MM.1S (cell line): Measurements from ENCODE around the gene SYT5.

Experiments used
- DNase-seq: peaks from one replicate; pipeline ENCODE4 v3.0.0-alpha.2; 2015
- H2AFZ ChIP-seq: fragments of 300-600 bp; sonication (generic); 2 replicates; pipeline ENCODE4 v1.6.0; 2016; ENCODE audit warnings: antibody characterized with exemption, low read length
- H3F3A ChIP-seq: fragments of 300-600 bp; sonication (generic); 2 replicates; pipeline ENCODE4 v1.6.1; 2016; ENCODE audit warnings: mild to moderate bottlenecking, antibody characterized with exemption, low read length, moderate library complexity, mixed read lengths; ENCODE audit not compliant: insufficient read depth
- H3K27ac ChIP-seq: fragments of 300-600 bp; sonication (generic); 2 replicates; pipeline ENCODE4 v1.5.1; 2016; ENCODE audit warnings: mild to moderate bottlenecking, low read length
- H3K27me3 ChIP-seq: fragments of 300-600 bp; sonication (generic); replicated peaks from 2 replicates; pipeline ENCODE4 v1.6.0; 2016; ENCODE audit warnings: low read length; ENCODE audit not compliant: insufficient read depth
- H3K36me3 ChIP-seq: fragments of 300-600 bp; sonication (generic); replicated peaks from 2 replicates; pipeline ENCODE4 v1.6.1; 2016; ENCODE audit warnings: mild to moderate bottlenecking, low read length, mixed read lengths; ENCODE audit not compliant: insufficient read depth
- H3K4me1 ChIP-seq: fragments of 300-600 bp; sonication (generic); 2 replicates; pipeline ENCODE4 v1.6.1; 2016; ENCODE audit warnings: low read length, mixed read lengths
- H3K4me2 ChIP-seq: fragments of 300-600 bp; sonication (generic); 2 replicates; pipeline ENCODE4 v1.6.0; 2016; ENCODE audit warnings: low read depth, low read length
- H3K4me3 ChIP-seq: fragments of 300-600 bp; sonication (generic); 2 replicates; pipeline ENCODE4 v1.5.1; 2016; ENCODE audit warnings: low read length, mixed read lengths
- H3K79me2 ChIP-seq: fragments of 300-600 bp; sonication (generic); 2 replicates; pipeline ENCODE4 v1.6.1; 2016; ENCODE audit warnings: mixed run types, low read length, mixed read lengths
- H3K9ac ChIP-seq: fragments of 300-600 bp; sonication (generic); 2 replicates; pipeline ENCODE4 v1.6.1; 2016; ENCODE audit warnings: low read length, mixed read lengths
- H3K9me2 ChIP-seq: fragments of 300-600 bp; sonication (generic); replicated peaks from 2 replicates; pipeline ENCODE4 v1.6.1; 2016; ENCODE audit warnings: mild to moderate bottlenecking, low read length, mixed read lengths; ENCODE audit not compliant: insufficient read depth
- H3K9me3 ChIP-seq: fragments of 300-600 bp; sonication (generic); replicated peaks from 2 replicates; pipeline ENCODE4 v1.6.1; 2016; ENCODE audit warnings: mild to moderate bottlenecking, low read length, mixed read lengths; ENCODE audit not compliant: insufficient read depth
- H4K20me1 ChIP-seq: fragments of 300-600 bp; sonication (generic); 2 replicates; pipeline ENCODE4 v1.6.1; 2016; ENCODE audit warnings: mild to moderate bottlenecking, low read length, moderate library complexity, mixed read lengths; ENCODE audit not compliant: insufficient read depth
- EZH2 ChIP-seq: fragments of 300-600 bp; sonication (generic); optimal IDR thresholded peaks from 2 replicates; pipeline ENCODE3; 2017; ENCODE audit warnings: low read depth, mild to moderate bottlenecking, antibody characterized with exemption, low read length, mixed read lengths
- EZH2phosphoT487 ChIP-seq: fragments of 300-600 bp; sonication (generic); IDR thresholded peaks from 2 replicates; pipeline ENCODE4 v1.6.1; 2018; ENCODE audit warnings: antibody characterized with exemption, low read length
- TF ChIP-seq, protein P1 (sequence below): fragments of 300-600 bp; sonication (generic); IDR thresholded peaks from 2 replicates; pipeline ENCODE4 v1.5.1; 2016; ENCODE audit warnings: antibody characterized with exemption, low read length, mixed read lengths

SYT5 gene

DNA sequence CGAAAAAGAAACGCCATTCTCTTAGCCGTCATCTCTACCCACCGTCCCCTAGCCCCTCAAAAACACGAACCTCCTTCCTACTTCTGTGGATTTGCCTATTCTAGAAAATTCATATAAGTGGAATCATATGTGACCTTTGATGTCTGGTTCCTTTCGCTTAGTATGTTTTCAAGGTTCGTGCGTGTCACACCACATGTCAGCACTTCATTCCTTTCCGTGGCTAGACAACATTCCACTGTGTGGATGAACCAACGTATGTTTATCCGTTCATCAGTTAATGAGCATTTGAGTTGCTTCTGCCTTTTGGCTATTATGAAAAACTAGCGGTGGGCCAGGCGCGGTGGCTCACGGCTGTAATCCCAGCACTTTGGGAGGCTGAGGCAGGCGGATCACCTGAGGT, 48.7 kb downstream of the SYT5 start:
- Histone ChIP-seq H3K27me3 (peaks cover 84% of the 10 kb centered on the region), H3K4me2 (no peak overlapping the region), H3K27ac (no peak overlapping the region), H2AFZ (no peak overlapping the region), H3K9ac (no peak overlapping the region), H4K20me1 (no peaks in the 10 kb centered on the region), H3K4me3 (no peak overlapping the region), H3K9me2 (no peaks in the 10 kb centered on the region), H3K79me2 (no peaks in the 10 kb centered on the region), H3K4me1 (0 out of 2 replicates have a peak, but pooled peaks cover 3% of the 10 kb centered on the region), H3K36me3 (no peaks in the 10 kb centered on the region), H3F3A (peaks cover 5% of the 10 kb centered on the region; the same call in 1 of the 2 replicates), H3K9me3 (no peaks in the 10 kb centered on the region)
- TF ChIP-seq EZH2 (no peak), EZH2phosphoT487 (no peak)
- TF ChIP-seq, protein P1, sequence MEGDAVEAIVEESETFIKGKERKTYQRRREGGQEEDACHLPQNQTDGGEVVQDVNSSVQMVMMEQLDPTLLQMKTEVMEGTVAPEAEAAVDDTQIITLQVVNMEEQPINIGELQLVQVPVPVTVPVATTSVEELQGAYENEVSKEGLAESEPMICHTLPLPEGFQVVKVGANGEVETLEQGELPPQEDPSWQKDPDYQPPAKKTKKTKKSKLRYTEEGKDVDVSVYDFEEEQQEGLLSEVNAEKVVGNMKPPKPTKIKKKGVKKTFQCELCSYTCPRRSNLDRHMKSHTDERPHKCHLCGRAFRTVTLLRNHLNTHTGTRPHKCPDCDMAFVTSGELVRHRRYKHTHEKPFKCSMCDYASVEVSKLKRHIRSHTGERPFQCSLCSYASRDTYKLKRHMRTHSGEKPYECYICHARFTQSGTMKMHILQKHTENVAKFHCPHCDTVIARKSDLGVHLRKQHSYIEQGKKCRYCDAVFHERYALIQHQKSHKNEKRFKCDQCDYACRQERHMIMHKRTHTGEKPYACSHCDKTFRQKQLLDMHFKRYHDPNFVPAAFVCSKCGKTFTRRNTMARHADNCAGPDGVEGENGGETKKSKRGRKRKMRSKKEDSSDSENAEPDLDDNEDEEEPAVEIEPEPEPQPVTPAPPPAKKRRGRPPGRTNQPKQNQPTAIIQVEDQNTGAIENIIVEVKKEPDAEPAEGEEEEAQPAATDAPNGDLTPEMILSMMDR: no peak
- DNase-seq: no peak
